Lower leg skin (tissue), 4 donors: ENCODE results near the gene ATP7B. TPM values are rescaled to one million over a fixed set of nuclear protein-coding genes. Genes with fewer than 3 reads are reported as not detected.
"Not testable (repeated sequence)": the region's sequence is repeated elsewhere in the genome, so short reads cannot be mapped to it uniquely, and the experiment has no call there.

Experiments
- DNase-seq, 2 donors: peaks; one replicate each; pipeline ENCODE4 v3.0.0-alpha.2; 2019; ENCODE audit warnings: low spot score in 2 of 2
- H3K4me3 ChIP-seq: fragments of 200-600 bp; sonication (generic); 2 replicates; pipeline ENCODE4 v1.5.1; 2017; ENCODE audit warnings: mild to moderate bottlenecking, low read depth; ENCODE audit not compliant: poor library complexity, severe bottlenecking
- POLR2A ChIP-seq, 2 donors: fragments of 450-650 bp; IDR thresholded peaks; one replicate each; pipeline ENCODE4 v1.6.1; 2016 to 2017; ENCODE audit warnings: antibody characterized with exemption in 2 of 2, mild to moderate bottlenecking in 1 of 2, moderate library complexity in 1 of 2
- WGBS, 2 donors: methylation state at CpG; one replicate each; pipeline ENCODE4 v1.1.5; 2018; 5-methylcytosine and 5-hydroxymethylcytosine counted together
- intact Hi-C: fragments of 100-400 bp; cut with DNase I; formaldehyde crosslinking; loops from one replicate; pipeline ENCODE4 v1.15.0; 2023; ENCODE audit warnings: low total_unique reads
- total RNA-seq, 4 donors: library from RNA; depleted of rRNA; stranded (reverse); fragments of >200 nt; gene quantifications; one replicate each; pipeline ENCODE4 v1.1.0, GENCODE V29; 2016
- TF ChIP-seq, protein P1 (sequence below), 3 donors: fragments of 450-650 bp; IDR thresholded peaks; one replicate each; pipeline ENCODE4 v1.5.1; 2016; ENCODE audit warnings: antibody characterized with exemption in 3 of 3, mild to moderate bottlenecking in 3 of 3, moderate library complexity in 2 of 3

Gene ATP7B
- total RNA-seq, 4 donors from 2014 or later: 2.6 to 6.1 (median 4.0) TPM

DNA sequence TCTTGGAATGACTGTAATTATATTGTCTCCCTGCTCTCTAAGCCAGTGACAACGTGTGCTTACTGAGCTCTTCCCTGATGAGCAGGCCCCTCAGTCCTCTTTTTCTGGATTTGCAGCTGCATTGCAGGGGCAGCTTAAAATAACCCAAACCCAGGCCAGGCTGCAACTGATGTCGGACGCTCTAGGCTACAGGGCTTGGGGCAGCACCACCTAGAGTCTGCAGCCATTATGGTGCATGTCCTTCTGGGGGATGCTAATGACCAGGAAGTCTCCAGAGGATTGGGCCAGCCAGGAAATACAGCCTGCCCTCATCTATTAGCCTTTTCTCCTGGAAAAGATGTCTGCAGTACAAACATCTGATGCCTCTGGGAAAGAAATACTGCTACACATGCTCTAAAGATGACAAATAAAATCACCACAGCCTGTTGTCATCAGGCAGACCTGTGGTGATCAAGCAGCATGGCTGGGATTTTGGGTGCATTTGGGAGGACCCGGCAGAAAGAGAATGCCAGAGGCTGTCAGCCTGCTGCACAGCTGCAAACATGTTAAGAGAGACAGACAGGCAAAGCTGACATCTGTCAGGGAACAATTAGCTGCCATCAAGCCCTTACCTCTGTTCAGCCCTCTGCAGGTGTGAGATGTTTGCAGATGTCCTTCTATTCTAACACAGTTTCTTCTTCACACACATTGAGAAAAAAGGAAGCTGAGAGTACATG is 97.7 kb downstream of the ATP7B start:
- TF ChIP-seq, protein P1, sequence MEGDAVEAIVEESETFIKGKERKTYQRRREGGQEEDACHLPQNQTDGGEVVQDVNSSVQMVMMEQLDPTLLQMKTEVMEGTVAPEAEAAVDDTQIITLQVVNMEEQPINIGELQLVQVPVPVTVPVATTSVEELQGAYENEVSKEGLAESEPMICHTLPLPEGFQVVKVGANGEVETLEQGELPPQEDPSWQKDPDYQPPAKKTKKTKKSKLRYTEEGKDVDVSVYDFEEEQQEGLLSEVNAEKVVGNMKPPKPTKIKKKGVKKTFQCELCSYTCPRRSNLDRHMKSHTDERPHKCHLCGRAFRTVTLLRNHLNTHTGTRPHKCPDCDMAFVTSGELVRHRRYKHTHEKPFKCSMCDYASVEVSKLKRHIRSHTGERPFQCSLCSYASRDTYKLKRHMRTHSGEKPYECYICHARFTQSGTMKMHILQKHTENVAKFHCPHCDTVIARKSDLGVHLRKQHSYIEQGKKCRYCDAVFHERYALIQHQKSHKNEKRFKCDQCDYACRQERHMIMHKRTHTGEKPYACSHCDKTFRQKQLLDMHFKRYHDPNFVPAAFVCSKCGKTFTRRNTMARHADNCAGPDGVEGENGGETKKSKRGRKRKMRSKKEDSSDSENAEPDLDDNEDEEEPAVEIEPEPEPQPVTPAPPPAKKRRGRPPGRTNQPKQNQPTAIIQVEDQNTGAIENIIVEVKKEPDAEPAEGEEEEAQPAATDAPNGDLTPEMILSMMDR (IDR thresholded peaks at IDR 0.05): no peak
- TF ChIP-seq POLR2A (IDR thresholded peaks at IDR 0.05): no peak
- DNase-seq: peak in 1 of 2 donors; percentile 59
- WGBS, 2 donors: 45 to 53% methylated on average over 4 of the region's 4 CpGs
- no peak overlapping the region for H3K4me3 ChIP-seq
- intact Hi-C loops: no loop called here

DNA sequence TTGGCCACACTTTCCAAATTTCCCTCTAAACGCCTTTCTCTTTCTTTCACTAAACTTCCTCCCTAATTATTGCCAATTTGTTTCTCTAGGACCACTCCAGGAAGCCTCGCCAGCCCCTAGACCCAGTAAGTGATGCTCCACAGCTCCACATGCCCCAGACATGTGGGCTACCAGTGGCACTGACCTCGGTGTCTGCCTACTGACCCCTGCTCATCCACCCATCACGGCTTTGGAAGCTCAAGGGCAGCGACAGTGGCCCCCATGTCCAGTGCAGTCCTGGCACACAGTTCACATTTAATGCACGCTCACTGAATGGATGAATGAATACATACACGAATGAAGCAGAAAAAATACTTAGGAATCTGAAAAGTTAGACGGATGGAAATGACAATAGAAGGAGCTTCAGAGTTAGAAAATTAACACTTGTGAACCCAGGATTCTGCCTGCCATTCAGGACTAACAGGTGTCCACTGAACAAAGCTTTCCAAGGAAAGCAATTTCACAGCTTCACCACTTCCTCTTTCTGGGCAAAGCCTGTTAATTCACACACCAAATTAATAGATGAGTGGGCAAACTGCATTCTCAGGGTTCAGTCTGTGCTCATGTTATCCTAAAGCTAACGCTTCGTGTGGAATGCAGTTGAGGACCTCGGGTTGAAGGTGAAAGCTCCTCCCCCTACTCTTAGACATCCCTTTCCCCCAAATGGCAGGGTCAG is 98.6 kb downstream of the ATP7B start:
- H3K4me3 ChIP-seq: no peak overlapping the region
- intact Hi-C loops: no loop called here
- 72 to 78% methylated on average over 11 of the region's 11 CpGs for WGBS, 2 donors
- TF ChIP-seq POLR2A (IDR thresholded peaks at IDR 0.05): no peak
- TF ChIP-seq, protein P1 (IDR thresholded peaks at IDR 0.05): no peak
- peak in 1 of 2 donors; percentile 50 for DNase-seq

DNA sequence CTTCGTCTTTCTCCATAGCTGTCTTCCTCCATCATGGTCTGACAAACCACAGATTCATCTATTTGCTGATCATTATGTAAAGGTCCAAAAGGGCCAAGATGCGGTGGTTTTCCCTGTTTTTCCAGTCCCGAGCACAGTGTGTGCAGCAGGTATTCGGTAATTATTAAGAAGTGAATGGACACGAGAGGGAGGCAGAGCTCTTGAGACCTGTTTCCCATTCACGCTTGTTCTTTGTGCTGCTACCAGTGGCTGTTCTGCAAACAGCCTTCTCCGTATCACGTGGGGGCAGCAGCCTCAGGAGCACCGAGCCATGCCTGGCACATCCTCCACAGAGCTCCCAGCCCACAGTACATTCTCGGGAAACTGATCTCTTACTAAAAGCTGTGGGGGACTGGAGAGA is 99.2 kb downstream of the ATP7B start:
- TF ChIP-seq, protein P1 (IDR thresholded peaks at IDR 0.05): no peak
- TF ChIP-seq POLR2A (IDR thresholded peaks at IDR 0.05): no peak
- peak in 1 of 2 donors; percentile 48 for DNase-seq
- 69 to 74% methylated on average over 10 of the region's 10 CpGs for WGBS, 2 donors
- no peak overlapping the region for H3K4me3 ChIP-seq
- intact Hi-C loops: no loop called here

DNA sequence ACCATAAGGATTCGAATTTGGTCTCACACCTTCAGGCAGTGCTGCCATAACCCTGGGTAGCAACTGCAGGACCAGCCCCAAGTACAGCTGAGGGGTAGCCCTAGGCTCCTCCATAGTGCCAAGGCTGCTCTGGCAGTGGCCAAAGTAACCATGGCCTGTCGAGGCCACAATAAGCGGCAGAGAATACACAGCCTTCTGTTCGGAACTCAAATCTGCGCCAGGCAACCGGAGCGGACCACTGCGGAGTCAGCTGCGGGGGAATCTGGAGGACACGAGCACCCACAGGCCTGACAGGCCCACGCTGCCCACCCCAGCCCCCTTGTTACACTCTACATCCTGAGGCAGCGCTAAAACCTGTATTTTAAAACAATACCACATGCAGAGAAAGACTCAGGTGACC is 100.7 kb downstream of the ATP7B start:
- intact Hi-C loops: no loop called here

DNA sequence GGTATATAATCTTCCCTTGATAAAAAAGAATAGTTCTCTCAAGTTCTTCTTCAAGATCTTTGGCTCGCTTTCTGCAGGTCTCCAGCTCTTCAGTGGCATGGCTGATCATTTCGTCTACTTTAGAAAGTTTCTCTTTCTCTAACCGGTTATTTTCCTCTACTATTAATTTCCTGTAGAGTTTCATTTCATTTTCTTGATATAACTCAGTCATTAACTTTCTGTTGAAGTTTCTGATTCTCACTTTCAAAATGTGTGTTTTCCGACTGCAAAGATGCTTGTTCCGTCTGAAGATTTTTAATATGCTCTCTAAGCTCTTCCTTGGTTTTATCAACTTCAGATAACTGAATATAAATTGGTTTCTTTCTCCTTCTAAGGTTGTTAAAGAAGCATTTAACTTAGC is 102.0 kb downstream of the ATP7B start:
- H3K4me3 ChIP-seq, intact Hi-C loops: not testable (repeated sequence)
- peak in 1 of 2 donors; percentile 10 for DNase-seq
- WGBS, 2 donors: 87 to 91% methylated on average over 5 of the region's 5 CpGs

More for the DNA sequence above, 100.7 kb downstream of the ATP7B start:
- H3K4me3 ChIP-seq: no peak overlapping the region
- DNase-seq: peak in 1 of 2 donors; percentile 82
- 92 to 96% methylated on average over 12 of the region's 12 CpGs for WGBS, 2 donors
- TF ChIP-seq, protein P1 (IDR thresholded peaks at IDR 0.05): no peak
- TF ChIP-seq POLR2A (IDR thresholded peaks at IDR 0.05): no peak

DNA sequence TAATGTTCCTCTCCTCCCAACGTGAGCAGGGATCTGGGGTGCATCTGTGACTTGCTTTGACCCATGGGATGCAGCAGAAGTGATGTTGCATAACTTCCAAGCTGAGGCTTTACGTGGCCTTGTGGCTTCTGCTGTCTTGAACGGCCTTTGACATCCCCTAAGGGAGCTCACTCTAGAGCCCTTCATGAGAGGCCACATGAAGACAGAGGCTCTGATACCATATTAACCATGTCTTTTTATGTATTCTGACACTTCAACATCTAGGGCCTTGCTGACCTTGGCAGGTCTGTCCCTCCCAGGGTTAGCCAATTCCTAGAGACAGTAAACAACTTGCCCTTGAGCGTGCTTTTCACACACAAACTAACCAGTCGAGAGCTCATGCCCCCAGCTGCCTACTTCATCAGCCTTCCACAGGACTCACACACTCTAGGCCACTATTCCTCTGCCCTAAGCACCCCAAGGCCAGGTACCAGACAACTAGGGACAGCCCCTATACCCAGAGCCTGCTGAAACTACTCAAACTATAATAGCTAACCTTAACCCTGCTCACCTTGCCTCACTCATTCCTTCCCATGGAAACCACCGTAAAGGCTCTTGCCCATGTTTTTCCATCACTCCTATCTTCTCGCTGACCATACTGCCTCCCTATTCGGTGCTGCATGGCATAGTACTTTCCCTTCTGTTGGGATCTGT is 104.1 kb downstream of the ATP7B start:
- 84 to 85% methylated on average over 8 of the region's 8 CpGs for WGBS, 2 donors

More for the DNA sequence above, 104.1 kb downstream of the ATP7B start:
- peak in 1 of 2 donors; percentile 49 for DNase-seq
- no peak overlapping the region for H3K4me3 ChIP-seq
- TF ChIP-seq POLR2A (IDR thresholded peaks at IDR 0.05): no peak
- TF ChIP-seq, protein P1 (IDR thresholded peaks at IDR 0.05): no peak
- intact Hi-C loops: no loop called here
